IMR-90 (cell line): Measurements from ENCODE around the gene FDXR. TPM values are rescaled to one million over a fixed set of nuclear protein-coding genes. Genes with fewer than 3 reads are reported as not detected.

Experiments
- ATAC-seq: fragments of 200-7000 bp; cut with Tn5 transposase; 2 replicates; pipeline ENCODE4 v1.9.1; 2020; ENCODE audit warnings: low read depth, mild to moderate bottlenecking, moderate library complexity
- BruUV-seq: library from RNA; stranded (reverse); fragments of 400-500 nt; replicated peaks from 2 replicates; lab custom pipeline; 2021; lab: Mats Ljungman, UMichigan
- CTCF ChIA-PET: fragments of 300-600 bp; formaldehyde crosslinking; extraction: SDS; loops from one replicate; lab custom pipeline; 2021; ENCODE audit warnings: antibody characterized with exemption; lab: Yijun Ruan, JAX
- POLR2A ChIA-PET: fragments of 300-600 bp; sonication (Branson Sonifier 250); formaldehyde crosslinking; loops from one replicate; lab custom pipeline; 2022; ENCODE audit warnings: antibody characterized with exemption; ENCODE audit not compliant: unreplicated experiment; lab: Charles Lee
- DNase-seq: peaks from one replicate; pipeline ENCODE4 v3.0.0; 2013
- H2AFZ ChIP-seq: replicated peaks from 2 replicates; pipeline ENCODE3; 2013; ENCODE audit warnings: low read length, mild to moderate bottlenecking; ENCODE audit not compliant: poor library complexity
- H2AK5ac ChIP-seq: 2 replicates; pipeline ENCODE4 v1.6.1; 2013; ENCODE audit warnings: low read depth, low read length, inconsistent platforms
- H2AK9ac ChIP-seq: replicated peaks from 2 replicates; pipeline ENCODE3; 2013; ENCODE audit warnings: mild to moderate bottlenecking, low read depth, low read length, moderate library complexity; ENCODE audit not compliant: poor library complexity
- H2BK120ac ChIP-seq: 2 replicates; pipeline ENCODE4 v1.6.1; 2013; ENCODE audit warnings: low read depth, low read length, inconsistent platforms
- H2BK15ac ChIP-seq: 3 replicates; pipeline ENCODE4 v1.6.1; 2013; ENCODE audit warnings: low read depth, low read length, inconsistent platforms
- H2BK20ac ChIP-seq: 2 replicates; pipeline ENCODE4 v1.6.1; 2013; ENCODE audit warnings: low read depth, mild to moderate bottlenecking, inconsistent platforms, low read length, moderate library complexity
- H2BK5ac ChIP-seq: 2 replicates; pipeline ENCODE4 v1.6.1; 2013; ENCODE audit warnings: mild to moderate bottlenecking, low read depth, low read length, inconsistent platforms; ENCODE audit not compliant: poor library complexity, severe bottlenecking
- H3K14ac ChIP-seq: replicated peaks from 2 replicates; pipeline ENCODE4 v1.6.1; 2013; ENCODE audit warnings: low read depth, low read length, inconsistent platforms
- H3K18ac ChIP-seq: 2 replicates; pipeline ENCODE4 v1.6.1; 2013; ENCODE audit warnings: low read depth, low read length, control low read depth
- H3K23ac ChIP-seq: 2 replicates; pipeline ENCODE4 v1.6.1; 2013; ENCODE audit warnings: low read depth, low read length, inconsistent platforms
- H3K27ac ChIP-seq: 2 replicates; pipeline ENCODE4 v1.5.1; 2013; ENCODE audit warnings: mild to moderate bottlenecking, control low read depth, low read length; ENCODE audit not compliant: insufficient read depth
- H3K27me3 ChIP-seq: 2 replicates; pipeline ENCODE4 v1.6.1; 2013; ENCODE audit warnings: low read length; ENCODE audit not compliant: control insufficient read depth, insufficient read depth
- H3K36me3 ChIP-seq: 2 replicates; pipeline ENCODE4 v1.6.1; 2013; ENCODE audit warnings: low read length, mixed read lengths; ENCODE audit not compliant: control insufficient read depth, insufficient read depth
- H3K4ac ChIP-seq: 2 replicates; pipeline ENCODE4 v1.6.1; 2013; ENCODE audit warnings: low read depth, low read length, inconsistent platforms
- H3K4me1 ChIP-seq: 2 replicates; pipeline ENCODE4 v1.6.1; 2013; ENCODE audit warnings: low read length, mixed read lengths; ENCODE audit not compliant: control insufficient read depth, insufficient read depth
- H3K4me2 ChIP-seq: 2 replicates; pipeline ENCODE4 v1.6.1; 2013; ENCODE audit warnings: low read depth, mild to moderate bottlenecking, control low read depth, low read length, moderate library complexity
- H3K4me3 ChIP-seq: 2 replicates; pipeline ENCODE4 v1.5.1; 2013; ENCODE audit warnings: low read depth, mild to moderate bottlenecking, control low read depth, low read length, moderate library complexity; ENCODE audit not compliant: insufficient read depth
- H3K56ac ChIP-seq: 2 replicates; pipeline ENCODE4 v1.6.1; 2013; ENCODE audit warnings: low read length, inconsistent platforms; ENCODE audit not compliant: insufficient read depth; ENCODE audit errors: extremely low read depth
- H3K79me1 ChIP-seq, 2 experiments: 2 replicates each; pipeline ENCODE4 v1.6.1; 2013; ENCODE audit warnings: low read length in 2 of 2, inconsistent platforms in 1 of 2, low read depth in 1 of 2
- H3K9ac ChIP-seq: 2 replicates; pipeline ENCODE4 v1.6.1; 2013; ENCODE audit warnings: low read depth, low read length, control low read depth
- H3K9me1 ChIP-seq: 2 replicates; pipeline ENCODE4 v1.6.1; 2013; ENCODE audit warnings: low read length, inconsistent platforms; ENCODE audit not compliant: insufficient read depth
- H3K9me3 ChIP-seq: 2 replicates; pipeline ENCODE4 v1.6.1; 2013; ENCODE audit warnings: low read length; ENCODE audit not compliant: control insufficient read depth, insufficient read depth
- H4K20me1 ChIP-seq: 2 replicates; pipeline ENCODE4 v1.6.1; 2013; ENCODE audit warnings: low read length, inconsistent platforms; ENCODE audit not compliant: insufficient read depth
- H4K5ac ChIP-seq: 2 replicates; pipeline ENCODE4 v1.6.1; 2013; ENCODE audit warnings: mild to moderate bottlenecking, low read depth, low read length, control low read depth
- H4K8ac ChIP-seq, 2 experiments: 2 replicates each; pipeline ENCODE4 v1.6.1; 2013; ENCODE audit warnings: low read depth in 2 of 2, low read length in 2 of 2, control low read depth in 1 of 2, inconsistent platforms in 1 of 2
- H4K91ac ChIP-seq: 2 replicates; pipeline ENCODE4 v1.6.1; 2013; ENCODE audit warnings: low read depth, low read length, inconsistent platforms; ENCODE audit not compliant: insufficient read depth
- CHD1 ChIP-seq: IDR thresholded peaks from 2 replicates; pipeline ENCODE4 v1.6.1; 2012; ENCODE audit warnings: low read depth, low read length, improper control_type of control experiment
- FOS ChIP-seq: fragments of 150-350 bp; IDR thresholded peaks from 2 replicates; pipeline ENCODE4 v1.6.1; 2016; ENCODE audit warnings: low read depth, low read length
- MAZ ChIP-seq: IDR thresholded peaks from 2 replicates; pipeline ENCODE4 v1.6.1; 2012; ENCODE audit warnings: low read depth, mild to moderate bottlenecking, low read length, improper control_type of control experiment, moderate library complexity, borderline replicate concordance
- MXI1 ChIP-seq: IDR thresholded peaks from 2 replicates; pipeline ENCODE4 v1.6.1; 2012; ENCODE audit warnings: low read depth, mild to moderate bottlenecking, low read length, moderate library complexity, borderline replicate concordance
- POLR2A ChIP-seq: IDR thresholded peaks from 2 replicates; pipeline ENCODE4 v1.6.1; 2012; ENCODE audit warnings: mild to moderate bottlenecking, low read depth, low read length
- RAD21 ChIP-seq: IDR thresholded peaks from 2 replicates; pipeline ENCODE4 v1.6.1; 2012; ENCODE audit warnings: low read length, improper control_type of control experiment
- SMC3 ChIP-seq: fragments of 150-350 bp; IDR thresholded peaks from 2 replicates; pipeline ENCODE4 v1.6.1; 2016; ENCODE audit warnings: low read depth, mild to moderate bottlenecking, antibody characterized with exemption, low read length, moderate library complexity
- WGBS, 2 experiments: methylation state at CpG; one replicate each; pipeline versions ENCODE4 v1.1.5 to v1.1.7; 2013; ENCODE audit warnings: missing lambda C conversion rate in 2 of 2; ENCODE audit not compliant: insufficient read length in 1 of 2; ENCODE audit errors: extremely low coverage in 2 of 2; 5-methylcytosine and 5-hydroxymethylcytosine counted together
- dilution Hi-C: fragments of 300-500 bp; cut with HindIII; formaldehyde crosslinking; loops from one replicate; pipeline ENCODE4 v1.14.3; 2018; ENCODE audit warnings: low sequenced_read_pairs; ENCODE audit not compliant: unreplicated experiment
- in situ Hi-C: fragments of 300-500 bp; cut with MboI; formaldehyde crosslinking; loops from 3 replicates; pipeline ENCODE4 v1.14.3; 2019; ENCODE audit warnings: low sequenced_read_pairs, inconsistent platforms, mixed read lengths
- intact Hi-C: fragments of 100-400 bp; cut with micrococcal nuclease; formaldehyde crosslinking; loops from 2 replicates; pipeline ENCODE4 v1.10.0; 2022
- polyA plus RNA-seq, 3 experiments: library from polyadenylated mRNA; depleted of rRNA; stranded (reverse); fragments of >200 nt; gene quantifications; 2 replicates each; pipeline ENCODE4 v1.2.3, GENCODE V29; 2012; ENCODE audit warnings: low replicate concordance in 1 of 3
- total RNA-seq: library from RNA; depleted of rRNA; stranded (reverse); fragments of >200 nt; gene quantifications from 2 replicates; pipeline ENCODE4 v1.2.3, GENCODE V29; 2012
- TF ChIP-seq, protein P1 (sequence below): fragments of 150-350 bp; IDR thresholded peaks from 2 replicates; pipeline ENCODE4 v1.6.1; 2016; ENCODE audit warnings: low read depth, mild to moderate bottlenecking, low read length, moderate library complexity, borderline replicate concordance
- TF ChIP-seq, protein P2 (sequence below): conservative IDR thresholded peaks from 2 replicates; pipeline ENCODE4 v1.5.1; 2012; ENCODE audit warnings: mild to moderate bottlenecking, low read depth, low read length, improper control_type of control experiment

The FDXR gene
- total and polyA plus RNA-seq, 2 of the 4 experiments (the other 2 are of a cell fraction): 12.4 to 18.6 TPM

DNA sequence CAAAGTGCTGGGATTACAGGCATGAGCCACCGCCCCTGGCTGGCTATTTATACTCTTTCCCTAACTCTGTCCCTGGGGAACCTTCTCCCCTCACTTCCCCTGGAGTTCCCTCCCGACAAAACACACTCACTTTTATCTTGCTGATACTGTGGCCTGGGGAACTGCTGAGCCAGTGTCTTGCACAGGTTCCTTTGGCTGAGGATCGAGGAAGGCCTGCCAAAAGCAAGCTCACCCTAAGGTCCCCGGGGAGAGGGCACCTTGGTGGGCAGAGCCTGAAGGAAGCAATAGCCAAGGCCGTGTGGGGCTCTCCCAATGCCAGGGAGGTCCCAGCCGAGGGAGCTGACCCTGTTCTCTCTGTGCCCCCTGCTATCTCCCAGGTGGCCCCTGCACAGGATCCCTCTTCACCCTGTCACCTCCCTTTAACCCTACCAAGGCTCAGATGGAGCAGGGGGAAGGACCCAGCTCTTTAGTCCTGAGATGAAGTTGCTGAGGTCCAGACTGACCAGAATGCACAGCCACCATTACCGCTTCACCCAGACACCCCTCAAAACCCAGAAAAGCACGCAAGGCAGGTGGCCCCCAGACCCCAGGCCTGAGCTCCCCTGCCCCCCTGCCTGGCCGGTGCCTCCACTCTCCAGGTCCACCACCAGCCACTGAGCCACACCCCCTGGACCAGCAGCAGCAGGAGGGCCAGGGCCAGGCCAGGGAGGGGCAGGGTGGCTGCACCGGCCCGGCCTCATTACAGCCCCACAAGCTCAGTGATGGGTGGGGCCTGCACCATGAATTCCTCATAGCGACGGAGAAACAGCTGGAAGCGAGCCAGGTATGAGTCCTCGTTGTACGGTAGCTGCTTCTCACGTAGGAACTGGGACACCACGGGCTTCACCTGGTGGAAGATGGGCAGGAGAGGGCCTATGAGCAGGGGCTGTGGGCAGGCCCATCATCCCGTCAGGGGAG lies 5.1 kb upstream of the FDXR start:
- Histone ChIP-seq H3K4me2 (no peak overlapping the region), H2BK15ac (no peak overlapping the region), H2AFZ (peak overlapping the region; percentile 41), H4K20me1 (no peaks in the 10 kb centered on the region), H3K14ac (no peak overlapping the region), H3K4ac (no peak overlapping the region), H4K8ac (no peak overlapping the region), H3K9me3 (no peaks in the 10 kb centered on the region), H2BK20ac (no peak overlapping the region), H3K56ac (no peak overlapping the region), H2AK5ac (no peak overlapping the region), H3K4me1 (no peaks in the 10 kb centered on the region), H3K18ac (no peak overlapping the region), H2BK120ac (no peak overlapping the region), H3K79me1 (0 out of 4 replicates have a peak, but pooled peaks cover 4 to 8% of the 10 kb centered on the region in 2 experiments), H3K9ac (no peak overlapping the region), H3K9me1 (no peaks in the 10 kb centered on the region), H3K36me3 (no peaks in the 10 kb centered on the region), H2AK9ac (no peak overlapping the region), H4K91ac (no peak overlapping the region), H2BK5ac (no peak overlapping the region), H3K27ac (no peak overlapping the region), H3K23ac (no peak overlapping the region), H3K27me3 (peaks cover 38% of the 10 kb centered on the region), H4K5ac (no peak overlapping the region), H3K4me3 (no peak overlapping the region)
- ChIA-PET POLR2A (no interaction called here), CTCF (no interaction called here)
- in situ Hi-C loops: no loop called here
- dilution Hi-C loops: no loop called here
- WGBS, 2 experiments: 29% methylated on average over 7 of the region's 19 CpGs; no CpG with 5 or more reads in 1 of the 2 experiments
- no TSS peak for BruUV-seq
- DNase-seq: no peak
- TF ChIP-seq MAZ: no peak
- TF ChIP-seq RAD21: no peak
- no peak for TF ChIP-seq POLR2A
- TF ChIP-seq CHD1: no peak
- TF ChIP-seq FOS: no peak
- no peak for TF ChIP-seq MXI1
- TF ChIP-seq, protein P1, sequence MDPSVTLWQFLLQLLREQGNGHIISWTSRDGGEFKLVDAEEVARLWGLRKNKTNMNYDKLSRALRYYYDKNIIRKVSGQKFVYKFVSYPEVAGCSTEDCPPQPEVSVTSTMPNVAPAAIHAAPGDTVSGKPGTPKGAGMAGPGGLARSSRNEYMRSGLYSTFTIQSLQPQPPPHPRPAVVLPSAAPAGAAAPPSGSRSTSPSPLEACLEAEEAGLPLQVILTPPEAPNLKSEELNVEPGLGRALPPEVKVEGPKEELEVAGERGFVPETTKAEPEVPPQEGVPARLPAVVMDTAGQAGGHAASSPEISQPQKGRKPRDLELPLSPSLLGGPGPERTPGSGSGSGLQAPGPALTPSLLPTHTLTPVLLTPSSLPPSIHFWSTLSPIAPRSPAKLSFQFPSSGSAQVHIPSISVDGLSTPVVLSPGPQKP: no peak
- no peak for TF ChIP-seq SMC3
- TF ChIP-seq, protein P2, sequence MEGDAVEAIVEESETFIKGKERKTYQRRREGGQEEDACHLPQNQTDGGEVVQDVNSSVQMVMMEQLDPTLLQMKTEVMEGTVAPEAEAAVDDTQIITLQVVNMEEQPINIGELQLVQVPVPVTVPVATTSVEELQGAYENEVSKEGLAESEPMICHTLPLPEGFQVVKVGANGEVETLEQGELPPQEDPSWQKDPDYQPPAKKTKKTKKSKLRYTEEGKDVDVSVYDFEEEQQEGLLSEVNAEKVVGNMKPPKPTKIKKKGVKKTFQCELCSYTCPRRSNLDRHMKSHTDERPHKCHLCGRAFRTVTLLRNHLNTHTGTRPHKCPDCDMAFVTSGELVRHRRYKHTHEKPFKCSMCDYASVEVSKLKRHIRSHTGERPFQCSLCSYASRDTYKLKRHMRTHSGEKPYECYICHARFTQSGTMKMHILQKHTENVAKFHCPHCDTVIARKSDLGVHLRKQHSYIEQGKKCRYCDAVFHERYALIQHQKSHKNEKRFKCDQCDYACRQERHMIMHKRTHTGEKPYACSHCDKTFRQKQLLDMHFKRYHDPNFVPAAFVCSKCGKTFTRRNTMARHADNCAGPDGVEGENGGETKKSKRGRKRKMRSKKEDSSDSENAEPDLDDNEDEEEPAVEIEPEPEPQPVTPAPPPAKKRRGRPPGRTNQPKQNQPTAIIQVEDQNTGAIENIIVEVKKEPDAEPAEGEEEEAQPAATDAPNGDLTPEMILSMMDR: no peak
- ATAC-seq: no peak
- intact Hi-C loops: no loop called here
